Gastrocnemius medialis (tissue), 4 donors: ENCODE results near the gene TLR2. TPM values are rescaled to one million over a fixed set of nuclear protein-coding genes. Genes with fewer than 3 reads are reported as not detected.

ENCODE experiments used
- ATAC-seq, 2 donors: fragments of 150-250 bp; one replicate each; pipeline ENCODE4 v1.9.1; 2016
- DNase-seq, 2 donors: peaks; one replicate each; pipeline ENCODE4 v3.0.0-alpha.2; 2019
- H3K27ac ChIP-seq, 4 donors: fragments of 200-600 bp; sonication (generic); 1 replicate in 1 of 4; 2 replicates in 3 of 4; pipeline ENCODE4 v1.5.1; 2016 to 2018; ENCODE audit warnings: mild to moderate bottlenecking in 2 of 4, moderate library complexity in 1 of 4
- H3K27me3 ChIP-seq, 3 donors: fragments of 200-600 bp; sonication (generic) in 2 of 3; 1 replicate in 1 of 3; 2 replicates in 2 of 3; pipeline versions ENCODE4 v1.5.1 to v1.6.0; 2016 to 2019; ENCODE audit warnings: mild to moderate bottlenecking in 1 of 3, moderate library complexity in 1 of 3
- H3K36me3 ChIP-seq, 2 donors: fragments of 200-600 bp; sonication (generic) in 1 of 2; one replicate each; pipeline ENCODE4 v1.5.1; 2017 to 2018
- H3K4me1 ChIP-seq, 2 donors: fragments of 200-600 bp; sonication (generic) in 1 of 2; one replicate each; pipeline ENCODE4 v1.5.1; 2016 to 2017; ENCODE audit warnings: mild to moderate bottlenecking in 2 of 2
- H3K4me3 ChIP-seq, 4 donors: fragments of 200-600 bp; sonication (generic) in 3 of 4; 1 replicate in 1 of 4; 2 replicates in 3 of 4; pipeline ENCODE4 v1.5.1; 2016 to 2019; ENCODE audit warnings: mild to moderate bottlenecking in 2 of 4
- H3K9me3 ChIP-seq, 3 donors: fragments of 200-600 bp; sonication (generic) in 2 of 3; 1 replicate in 1 of 3; 2 replicates in 2 of 3; pipeline ENCODE4 v1.5.1; 2016 to 2019
- CTCF ChIP-seq, 5 experiments: fragments of 450-650 bp in 3 of 5; fragments of 200-600 bp in 2 of 5; sonication (generic) in 2 of 5; IDR thresholded peaks in 4 of 5; conservative IDR thresholded peaks in 1 of 5; 1 replicate in 4 of 5; 2 replicates in 1 of 5; pipeline ENCODE4 v1.5.1; 2016 to 2019; ENCODE audit warnings: antibody characterized with exemption in 5 of 5, mild to moderate bottlenecking in 3 of 5, moderate library complexity in 3 of 5
- POLR2A ChIP-seq, 2 donors: fragments of 450-650 bp; IDR thresholded peaks; one replicate each; pipeline ENCODE4 v1.6.1; 2017; ENCODE audit warnings: antibody characterized with exemption in 2 of 2, mild to moderate bottlenecking in 2 of 2, moderate library complexity in 2 of 2
- in situ Hi-C, 4 donors: fragments of 200-750 bp; cut with MboI; loops; one replicate each; pipeline versions ENCODE4 v1.15.0 to v1.8.0; 2017; ENCODE audit warnings: low sequenced_read_pairs in 4 of 4
- intact Hi-C: fragments of 100-400 bp; cut with DNase I; formaldehyde crosslinking; loops from one replicate; pipeline ENCODE4 v1.15.1; 2023; ENCODE audit warnings: low total_unique reads
- total RNA-seq, 4 donors: library from RNA; depleted of rRNA; stranded (reverse); fragments of >200 nt; gene quantifications; one replicate each; pipeline versions ENCODE4 v1.1.0 to v1.2.3, GENCODE V29; 2016

TLR2 gene
- total RNA-seq, 4 donors from 2014 or later, result 2.7 to 7.5 (median 4.1) TPM

GRCh38 chr4:153655002-153655541 lies 29.0 kb upstream of the TLR2 start:
- Histone ChIP-seq H3K27ac (no peak overlapping the region), H3K4me3 (no peak overlapping the region), H3K27me3 (no peaks in the 10 kb centered on the region), H3K9me3 (no peaks in the 10 kb centered on the region), H3K36me3 (no peaks in the 10 kb centered on the region), H3K4me1 (no peaks in the 10 kb centered on the region)
- DNase-seq, result no peak
- no peak for ATAC-seq
- intact Hi-C loops, result no loop called here
- in situ Hi-C loops, result no loop called here
- TF ChIP-seq CTCF (IDR thresholded peaks at IDR 0.05 in 4 of 5, conservative IDR thresholded peaks at IDR 0.05 in 1 of 5) (no peak), POLR2A (IDR thresholded peaks at IDR 0.05) (no peak)

GRCh38 chr4:153655928-153656327 lies 28.2 kb upstream of the TLR2 start:
- Histone ChIP-seq H3K4me3 (no peak overlapping the region), H3K27me3 (no peaks in the 10 kb centered on the region), H3K9me3 (no peaks in the 10 kb centered on the region), H3K27ac (no peak overlapping the region), H3K4me1 (peaks cover 0 to 1% of the 10 kb centered on the region in 2 donors), H3K36me3 (no peaks in the 10 kb centered on the region)
- ATAC-seq, result peak; percentile 51 to 66
- in situ Hi-C loops (no loop called here), intact Hi-C loops (no loop called here)
- no peak for TF ChIP-seq CTCF (IDR thresholded peaks at IDR 0.05 in 4 of 5, conservative IDR thresholded peaks at IDR 0.05 in 1 of 5)
- peak in 1 of 2 donors; percentile 20 for TF ChIP-seq POLR2A (IDR thresholded peaks at IDR 0.05)
- peak; percentile 30 to 60 for DNase-seq

- peaks cover 3 to 11% of the 10 kb centered on the region in 2 donors for H3K4me1 ChIP-seq
- peak; percentile 85 to 86 for ATAC-seq
These were observed 22.8 kb upstream of the TLR2 start for GRCh38 chr4:153661215-153661822.

GRCh38 chr4:153661908-153662307 lies 22.2 kb upstream of the TLR2 start:
- no peaks in the 10 kb centered on the region for H3K27me3 ChIP-seq

More at GRCh38 chr4:153661215-153661822, 22.8 kb upstream of the TLR2 start:
- intact Hi-C loops (no loop called here), in situ Hi-C loops (no loop called here)
- TF ChIP-seq POLR2A (IDR thresholded peaks at IDR 0.05), result no peak
- peak overlapping the region; percentile 21 to 41 (median 36) for H3K27ac ChIP-seq
- DNase-seq, result no peak
- H3K4me3 ChIP-seq, result no peak overlapping the region
- no peaks in the 10 kb centered on the region for H3K9me3 ChIP-seq
- no peaks in the 10 kb centered on the region for H3K27me3 ChIP-seq
- H3K36me3 ChIP-seq, result no peaks in the 10 kb centered on the region

More at GRCh38 chr4:153661908-153662307, 22.2 kb upstream of the TLR2 start:
- H3K36me3 ChIP-seq, result no peaks in the 10 kb centered on the region
- no peak overlapping the region for H3K4me3 ChIP-seq
- H3K4me1 ChIP-seq, result peaks cover 3 to 11% of the 10 kb centered on the region in 2 donors
- intact Hi-C loops, result no loop called here
- no peaks in the 10 kb centered on the region for H3K9me3 ChIP-seq
- DNase-seq (no peak), ATAC-seq (no peak)
- H3K27ac ChIP-seq, result peak overlapping the region in 2 of 4 donors; percentile 18 to 39
- TF ChIP-seq CTCF (IDR thresholded peaks at IDR 0.05 in 4 of 5, conservative IDR thresholded peaks at IDR 0.05 in 1 of 5) (no peak), POLR2A (IDR thresholded peaks at IDR 0.05) (no peak)
- in situ Hi-C loops, result no loop called here
